Midbrain (tissue), 1 donor: ENCODE data around the gene FOXN3.
"Not testable (repeated sequence)": the region's sequence is repeated elsewhere in the genome, so short reads cannot be mapped to it uniquely, and the experiment has no call there.

ENCODE experiments used
- DNase-seq: peaks from one replicate; lab custom pipeline; 2025; lab: John Stamatoyannopoulos, UW

FOXN3 gene

GRCh38 chr14:89250655-89250975, 166.4 kb downstream of the FOXN3 start:
- not testable (repeated sequence) for DNase-seq

- no peak for DNase-seq
Observed at GRCh38 chr14:89249972-89250654, 166.9 kb downstream of the FOXN3 start.

GRCh38 chr14:89249065-89249695, 167.9 kb downstream of the FOXN3 start:
- no peak for DNase-seq

GRCh38 chr14:89248411-89249064, 168.5 kb downstream of the FOXN3 start:
- no peak for DNase-seq

GRCh38 chr14:89247457-89248122, 169.4 kb downstream of the FOXN3 start:
- no peak for DNase-seq

- no peak for DNase-seq
Observed at GRCh38 chr14:89246290-89246689, 170.7 kb downstream of the FOXN3 start.

GRCh38 chr14:89245802-89246201, 171.2 kb downstream of the FOXN3 start:
- DNase-seq = no peak

- no peak for DNase-seq
Observed at GRCh38 chr14:89244720-89245119, 172.3 kb downstream of the FOXN3 start.

- no peak for DNase-seq
Observed at GRCh38 chr14:89243741-89244140, 173.3 kb downstream of the FOXN3 start.

- DNase-seq = no peak
Observed at GRCh38 chr14:89243286-89243685, 173.7 kb downstream of the FOXN3 start.

- no peak for DNase-seq
Observed at GRCh38 chr14:89242652-89243279, 174.3 kb downstream of the FOXN3 start.

- no peak for DNase-seq
Observed at GRCh38 chr14:89241934-89242651, 174.9 kb downstream of the FOXN3 start.

GRCh38 chr14:89241257-89241656, 175.8 kb downstream of the FOXN3 start:
- no peak for DNase-seq

GRCh38 chr14:89240414-89240813, 176.6 kb downstream of the FOXN3 start:
- DNase-seq = no peak

- no peak for DNase-seq
Observed at GRCh38 chr14:89239023-89239422, 178.0 kb downstream of the FOXN3 start.

- no peak for DNase-seq
Observed at GRCh38 chr14:89237921-89238529, 179.0 kb downstream of the FOXN3 start.

- no peak for DNase-seq
Observed at GRCh38 chr14:89236851-89237250, 180.2 kb downstream of the FOXN3 start.

- no peak for DNase-seq
Observed at GRCh38 chr14:89233184-89233583, 183.8 kb downstream of the FOXN3 start.

- no peak for DNase-seq
Observed at GRCh38 chr14:89232265-89233070, 184.6 kb downstream of the FOXN3 start.

GRCh38 chr14:89231426-89232113, 185.5 kb downstream of the FOXN3 start:
- DNase-seq = no peak
